ENCODE measurements around the gene BNIP2. TPM values are rescaled to one million over a fixed set of nuclear protein-coding genes. Genes with fewer than 3 reads are reported as not detected.

Gene BNIP2
- total and polyA plus RNA-seq, 2 experiments from 2014 or later: 81.9 to 123 TPM

- Histone ChIP-seq H3K9me2 (ENCODE audit: insufficient read depth) (no peaks in the 10 kb centered on the region), H3K27me3 (replicated peaks; ENCODE audit: insufficient read depth) (peaks cover 20% of the 10 kb centered on the region), H4K20me1 (ENCODE audit: insufficient read depth) (no peaks in the 10 kb centered on the region), H3K36me3 (ENCODE audit: low read depth) (no peaks in the 10 kb centered on the region), H2AFZ (no peak overlapping the region), H3F3A (ENCODE audit: insufficient read depth) (no peaks in the 10 kb centered on the region), H3K9ac (no peak overlapping the region), H3K4me3 (no peak overlapping the region), H3K27ac (no peak overlapping the region), H3K4me1 (ENCODE audit: insufficient read depth) (no peaks in the 10 kb centered on the region), H3K9me3 (ENCODE audit: low read depth) (no peaks in the 10 kb centered on the region), H3K4me2 (ENCODE audit: unreplicated experiment) (no peak overlapping the region), H3K79me2 (ENCODE audit: insufficient read depth) (no peaks in the 10 kb centered on the region)
- WGBS, 2 experiments (ENCODE audit: low coverage in 1 of 2, low lambda C conversion rate in 2 of 2, missing lambda C conversion rate in 2 of 2): 64 to 68% methylated on average over 3 of the region's 3 CpGs
- in situ Hi-C loops (cut with MboI): no loop called here
- no peak for DNase-seq
- TF ChIP-seq EZH2 (IDR thresholded peaks at IDR 0.05; ENCODE audit: insufficient read depth, poor library complexity, severe bottlenecking): no peak
- TF ChIP-seq EZH2phosphoT487 (IDR thresholded peaks at IDR 0.05; ENCODE audit: insufficient read depth, low read depth): no peak
Observed at GRCh38 chr15:59713177-59713576, 24.1 kb upstream of the BNIP2 start.

GRCh38 chr15:59711451-59712243 lies 22.5 kb upstream of the BNIP2 start:
- 30 to 41% methylated on average over 4 of the region's 4 CpGs for WGBS, 2 experiments (ENCODE audit: low coverage in 1 of 2, low lambda C conversion rate in 2 of 2, missing lambda C conversion rate in 2 of 2)
- Histone ChIP-seq H3K27me3 (replicated peaks; ENCODE audit: insufficient read depth) (peaks cover 19% of the 10 kb centered on the region), H4K20me1 (ENCODE audit: insufficient read depth) (no peaks in the 10 kb centered on the region), H3K79me2 (ENCODE audit: insufficient read depth) (no peaks in the 10 kb centered on the region), H3K36me3 (ENCODE audit: low read depth) (no peaks in the 10 kb centered on the region), H2AFZ (no peak overlapping the region), H3K4me1 (ENCODE audit: insufficient read depth) (no peaks in the 10 kb centered on the region), H3K4me3 (no peak overlapping the region), H3K9me2 (ENCODE audit: insufficient read depth) (no peaks in the 10 kb centered on the region), H3K9ac (no peak overlapping the region), H3K9me3 (ENCODE audit: low read depth) (no peaks in the 10 kb centered on the region), H3K27ac (no peak overlapping the region), H3F3A (ENCODE audit: insufficient read depth) (no peaks in the 10 kb centered on the region), H3K4me2 (ENCODE audit: unreplicated experiment) (no peak overlapping the region)
- in situ Hi-C loops (cut with MboI): no loop called here
- TF ChIP-seq EZH2phosphoT487 (IDR thresholded peaks at IDR 0.05; ENCODE audit: insufficient read depth, low read depth) (no peak), EZH2 (IDR thresholded peaks at IDR 0.05; ENCODE audit: insufficient read depth, poor library complexity, severe bottlenecking) (no peak)
- DNase-seq: no peak

GRCh38 chr15:59707619-59708018 lies 18.5 kb upstream of the BNIP2 start:
- in situ Hi-C loops (cut with MboI): no loop called here
- H3K36me3 ChIP-seq (ENCODE audit: low read depth): no peaks in the 10 kb centered on the region
- 72 to 79% methylated on average over 4 of the region's 4 CpGs for WGBS, 2 experiments (ENCODE audit: low coverage in 1 of 2, low lambda C conversion rate in 2 of 2, missing lambda C conversion rate in 2 of 2)

GRCh38 chr15:59703979-59704796 lies 15.1 kb upstream of the BNIP2 start:
- no peak overlapping the region for H3K4me2 ChIP-seq (ENCODE audit: unreplicated experiment)
- H3K9me2 ChIP-seq (ENCODE audit: insufficient read depth): no peaks in the 10 kb centered on the region
- 0 out of 2 replicates have a peak, but pooled peaks cover 5% of the 10 kb centered on the region for H3K27me3 ChIP-seq (replicated peaks; ENCODE audit: insufficient read depth)
- peaks cover 7% of the 10 kb centered on the region for H3K4me1 ChIP-seq (ENCODE audit: insufficient read depth)
- no peak overlapping the region for H2AFZ ChIP-seq
- H3K9ac ChIP-seq: no peak overlapping the region
- no peak for TF ChIP-seq EZH2 (IDR thresholded peaks at IDR 0.05; ENCODE audit: insufficient read depth, poor library complexity, severe bottlenecking)
- TF ChIP-seq EZH2phosphoT487 (IDR thresholded peaks at IDR 0.05; ENCODE audit: insufficient read depth, low read depth): no peak
- H3K79me2 ChIP-seq (ENCODE audit: insufficient read depth): no peaks in the 10 kb centered on the region
- no peaks in the 10 kb centered on the region for H4K20me1 ChIP-seq (ENCODE audit: insufficient read depth)
- DNase-seq: no peak
- in situ Hi-C loops (cut with MboI): no loop called here
- no peaks in the 10 kb centered on the region for H3K36me3 ChIP-seq (ENCODE audit: low read depth)
- 28 to 41% methylated on average over 6 of the region's 6 CpGs for WGBS, 2 experiments (ENCODE audit: low coverage in 1 of 2, low lambda C conversion rate in 2 of 2, missing lambda C conversion rate in 2 of 2)
- H3K4me3 ChIP-seq: no peak overlapping the region
- H3K9me3 ChIP-seq (ENCODE audit: low read depth): no peaks in the 10 kb centered on the region
- H3K27ac ChIP-seq: no peak overlapping the region
- H3F3A ChIP-seq (ENCODE audit: insufficient read depth): no peaks in the 10 kb centered on the region

More at GRCh38 chr15:59707619-59708018, 18.5 kb upstream of the BNIP2 start:
- Histone ChIP-seq H2AFZ (no peak overlapping the region), H3F3A (ENCODE audit: insufficient read depth) (no peaks in the 10 kb centered on the region), H3K9me3 (ENCODE audit: low read depth) (no peaks in the 10 kb centered on the region), H3K79me2 (ENCODE audit: insufficient read depth) (no peaks in the 10 kb centered on the region), H4K20me1 (ENCODE audit: insufficient read depth) (no peaks in the 10 kb centered on the region), H3K4me1 (ENCODE audit: insufficient read depth) (no peaks in the 10 kb centered on the region), H3K9me2 (ENCODE audit: insufficient read depth) (no peaks in the 10 kb centered on the region), H3K9ac (no peak overlapping the region), H3K27ac (no peak overlapping the region), H3K4me3 (no peak overlapping the region), H3K4me2 (ENCODE audit: unreplicated experiment) (no peak overlapping the region), H3K27me3 (replicated peaks; ENCODE audit: insufficient read depth) (0 out of 2 replicates have a peak, but pooled peaks cover 5% of the 10 kb centered on the region)
- TF ChIP-seq EZH2 (IDR thresholded peaks at IDR 0.05; ENCODE audit: insufficient read depth, poor library complexity, severe bottlenecking) (no peak), EZH2phosphoT487 (IDR thresholded peaks at IDR 0.05; ENCODE audit: insufficient read depth, low read depth) (no peak)
- no peak for DNase-seq

All from GM23248 (cell line).